ENCODE results near the gene ITPR2. TPM values are rescaled to one million over a fixed set of nuclear protein-coding genes. Genes with fewer than 3 reads are reported as not detected.
"Not testable (repeated sequence)": the region's sequence is repeated elsewhere in the genome, so short reads cannot be mapped to it uniquely, and the experiment has no call there.

Gene ITPR2
- total RNA-seq, 1 donor from 2014 or later: 15.8 TPM

- Histone ChIP-seq H3K4me1 (no peaks in the 10 kb centered on the region), H3K36me3 (no peaks in the 10 kb centered on the region), H3K9me3 (replicated peaks) (no peaks in the 10 kb centered on the region), H3K27me3 (ENCODE audit: low read depth) (no peaks in the 10 kb centered on the region), H3K4me3 (no peak overlapping the region), H3K27ac (replicated peaks) (no peak overlapping the region)
- no peak for TF ChIP-seq CTCF (IDR thresholded peaks at IDR 0.05; ENCODE audit: borderline replicate concordance)
- intact Hi-C loops (cut with micrococcal nuclease): no loop called here
- no peak for DNase-seq
Observed at GRCh38 chr12:26610774-26611173, 222.2 kb downstream of the ITPR2 start.

- Histone ChIP-seq H3K36me3 (no peaks in the 10 kb centered on the region), H3K9me3 (replicated peaks) (no peaks in the 10 kb centered on the region), H3K4me1 (no peaks in the 10 kb centered on the region), H3K4me3 (no peak overlapping the region), H3K27me3 (ENCODE audit: low read depth) (no peaks in the 10 kb centered on the region), H3K27ac (replicated peaks) (no peak overlapping the region)
- DNase-seq: no peak
- intact Hi-C loops (cut with micrococcal nuclease): no loop called here
- no peak for TF ChIP-seq CTCF (IDR thresholded peaks at IDR 0.05; ENCODE audit: borderline replicate concordance)
Observed at GRCh38 chr12:26609986-26610385, 223.0 kb downstream of the ITPR2 start.

- Histone ChIP-seq H3K36me3 (no peaks in the 10 kb centered on the region), H3K4me3 (no peak overlapping the region), H3K4me1 (no peaks in the 10 kb centered on the region), H3K9me3 (replicated peaks) (no peaks in the 10 kb centered on the region), H3K27ac (replicated peaks) (no peak overlapping the region), H3K27me3 (ENCODE audit: low read depth) (no peaks in the 10 kb centered on the region)
- intact Hi-C loops (cut with micrococcal nuclease): no loop called here
- TF ChIP-seq CTCF (IDR thresholded peaks at IDR 0.05; ENCODE audit: borderline replicate concordance): no peak
- DNase-seq: no peak
Observed at GRCh38 chr12:26608706-26609105, 224.3 kb downstream of the ITPR2 start.

GRCh38 chr12:26608273-26608672, 224.7 kb downstream of the ITPR2 start:
- Histone ChIP-seq H3K4me1 (no peaks in the 10 kb centered on the region), H3K27me3 (ENCODE audit: low read depth) (no peaks in the 10 kb centered on the region), H3K36me3 (no peaks in the 10 kb centered on the region), H3K9me3 (replicated peaks) (no peaks in the 10 kb centered on the region), H3K4me3 (no peak overlapping the region), H3K27ac (replicated peaks) (no peak overlapping the region)
- no peak for DNase-seq
- intact Hi-C loops (cut with micrococcal nuclease): no loop called here
- TF ChIP-seq CTCF (IDR thresholded peaks at IDR 0.05; ENCODE audit: borderline replicate concordance): no peak

- Histone ChIP-seq H3K27ac (replicated peaks) (no peak overlapping the region), H3K4me3 (no peak overlapping the region), H3K36me3 (peaks cover 8% of the 10 kb centered on the region), H3K4me1 (no peaks in the 10 kb centered on the region), H3K9me3 (replicated peaks) (no peaks in the 10 kb centered on the region), H3K27me3 (ENCODE audit: low read depth) (no peaks in the 10 kb centered on the region)
- TF ChIP-seq CTCF (IDR thresholded peaks at IDR 0.05; ENCODE audit: borderline replicate concordance): no peak
- no peak for DNase-seq
- intact Hi-C loops (cut with micrococcal nuclease): no loop called here
Observed at GRCh38 chr12:26606911-26607310, 226.1 kb downstream of the ITPR2 start.

- H3K27me3 ChIP-seq (ENCODE audit: low read depth); DNase-seq; H3K4me1 ChIP-seq; H3K4me3 ChIP-seq; intact Hi-C loops (cut with micrococcal nuclease); H3K27ac ChIP-seq (replicated peaks); H3K9me3 ChIP-seq (replicated peaks): not testable (repeated sequence)
- H3K36me3 ChIP-seq: peaks cover 14% of the 10 kb centered on the region
Observed at GRCh38 chr12:26604813-26605212, 228.2 kb downstream of the ITPR2 start.
